ENCODE measurements around the gene TNNI2.

TNNI2 gene

GRCh38 chr11:1822648-1823375, 16.0 kb upstream of the TNNI2 start:
- DNase-seq = no peak

GRCh38 chr11:1823376-1824220, 15.2 kb upstream of the TNNI2 start:
- no peak for DNase-seq

- DNase-seq = no peak
Observed at GRCh38 chr11:1824221-1825038, 14.4 kb upstream of the TNNI2 start.

- no peak for DNase-seq
Observed at GRCh38 chr11:1825039-1825740, 13.6 kb upstream of the TNNI2 start.

GRCh38 chr11:1825785-1826451, 12.9 kb upstream of the TNNI2 start:
- DNase-seq = no peak

GRCh38 chr11:1826552-1827094, 12.2 kb upstream of the TNNI2 start:
- DNase-seq = no peak

- DNase-seq = peak; percentile 68
Observed at GRCh38 chr11:1827095-1827813, 11.5 kb upstream of the TNNI2 start.

- DNase-seq = no peak
Observed at GRCh38 chr11:1827931-1828330, 10.8 kb upstream of the TNNI2 start.

- DNase-seq = no peak
Observed at GRCh38 chr11:1828542-1828941, 10.2 kb upstream of the TNNI2 start.

GRCh38 chr11:1829039-1829820, 9.6 kb upstream of the TNNI2 start:
- no peak for DNase-seq

- no peak for DNase-seq
Observed at GRCh38 chr11:1830004-1830321, 8.8 kb upstream of the TNNI2 start.

- no peak for DNase-seq
Observed at GRCh38 chr11:1830322-1831223, 8.2 kb upstream of the TNNI2 start.

GRCh38 chr11:1831338-1832210, 7.2 kb upstream of the TNNI2 start:
- no peak for DNase-seq

- no peak for DNase-seq
Observed at GRCh38 chr11:1832211-1832919, 6.4 kb upstream of the TNNI2 start.

GRCh38 chr11:1832920-1833295, 5.9 kb upstream of the TNNI2 start:
- DNase-seq = no peak

- DNase-seq = no peak
Observed at GRCh38 chr11:1834062-1834610, 4.6 kb upstream of the TNNI2 start.

Data from NCI-H2029 treated with DMSO at 0.1 percent for 48 hours (cell line).